Endothelial cell of umbilical vein (primary cell): ENCODE measurements around the gene ACTR10. TPM values are rescaled to one million over a fixed set of nuclear protein-coding genes. Genes with fewer than 3 reads are reported as not detected.
A peak's percentile ranks its signal among the peaks of the same experiment; 100 is the strongest.

Source experiments
- BruUV-seq: library from RNA; stranded (reverse); fragments of 400-500 nt; replicated peaks from 2 replicates; lab custom pipeline; 2021; lab: Mats Ljungman, UMichigan
- CTCF ChIA-PET: fragments of 300-600, 350-600 bp; sonication (Branson Sonifier 250); formaldehyde crosslinking; loops from one replicate; lab custom pipeline; 2021; ENCODE audit warnings: antibody characterized with exemption, inconsistent platforms; lab: Charles Lee
- POLR2A ChIA-PET: fragments of 300-600, 350-600 bp; sonication (Branson Sonifier 250); formaldehyde crosslinking; loops from one replicate; lab custom pipeline; 2021; ENCODE audit warnings: antibody characterized with exemption, inconsistent platforms; lab: Charles Lee
- DNase-seq: peaks from one replicate; pipeline ENCODE4 v3.0.0-alpha.2; 2011; ENCODE audit warnings: low read depth, low spot score
- FAIRE-seq: peaks from 2 replicates; lab custom pipeline; 2011; peaks lifted over from hg19 to GRCh38; lab: Jason Lieb, UNC
- H2AFZ ChIP-seq: 2 replicates; pipeline ENCODE4 v1.6.0; 2012; ENCODE audit warnings: low read depth, low read length, control low read depth, inconsistent platforms
- H3K27ac ChIP-seq: 2 replicates; pipeline ENCODE4 v1.5.1; 2011; ENCODE audit warnings: low read depth, mild to moderate bottlenecking, control low read depth, low read length, moderate library complexity; ENCODE audit not compliant: insufficient read depth
- H3K27me3 ChIP-seq, 2 experiments: 2 replicates each; pipeline versions ENCODE4 v1.6.0 to v1.6.1; 2011; ENCODE audit warnings: low read length in 2 of 2, mixed read lengths in 1 of 2; ENCODE audit not compliant: control insufficient read depth in 2 of 2, insufficient read depth in 2 of 2
- H3K36me3 ChIP-seq, 2 experiments: 2 replicates in 1 of 2; 3 replicates in 1 of 2; pipeline ENCODE4 v1.5.1; 2011; ENCODE audit warnings: low read length in 2 of 2, mild to moderate bottlenecking in 1 of 2, moderate library complexity in 1 of 2; ENCODE audit not compliant: control insufficient read depth in 2 of 2, insufficient read depth in 2 of 2; ENCODE audit errors: extremely low read depth in 1 of 2
- H3K4me1 ChIP-seq: 3 replicates; pipeline ENCODE4 v1.5.1; 2011; ENCODE audit warnings: mild to moderate bottlenecking, low read length; ENCODE audit not compliant: control insufficient read depth, insufficient read depth; ENCODE audit errors: extremely low read depth
- H3K4me2 ChIP-seq: 2 replicates; pipeline ENCODE4 v1.6.1; 2011; ENCODE audit warnings: low read length, control low read depth, mixed read lengths; ENCODE audit not compliant: insufficient read depth
- H3K4me3 ChIP-seq, 3 experiments: fragments of 200-600 bp in 1 of 3; sonication (generic), shearing (Covaris generic) in 1 of 3; replicated peaks in 1 of 3; 2 replicates each; pipeline ENCODE4 v1.5.1; 2011 to 2016; ENCODE audit warnings: control low read depth in 3 of 3, low read length in 3 of 3, mild to moderate bottlenecking in 2 of 3, inconsistent platforms in 1 of 3, low read depth in 1 of 3, moderate library complexity in 1 of 3; ENCODE audit not compliant: insufficient read depth in 1 of 3
- H3K79me2 ChIP-seq: 2 replicates; pipeline ENCODE4 v1.6.0; 2012; ENCODE audit warnings: low read length, inconsistent platforms; ENCODE audit not compliant: control insufficient read depth, insufficient read depth
- H3K9ac ChIP-seq: replicated peaks from 2 replicates; pipeline ENCODE3; 2011; ENCODE audit warnings: low read length, control low read depth; ENCODE audit not compliant: insufficient read depth; ENCODE audit errors: extremely low read depth
- H3K9me1 ChIP-seq: replicated peaks from 3 replicates; pipeline ENCODE4 v1.6.0; 2011; ENCODE audit warnings: mild to moderate bottlenecking, low read length; ENCODE audit not compliant: control insufficient read depth, insufficient read depth; ENCODE audit errors: extremely low read depth
- H3K9me3 ChIP-seq: replicated peaks from 2 replicates; pipeline ENCODE4 v1.5.1; 2012; ENCODE audit warnings: low read length, inconsistent platforms; ENCODE audit not compliant: control insufficient read depth, insufficient read depth
- H4K20me1 ChIP-seq: replicated peaks from 2 replicates; pipeline ENCODE3; 2011; ENCODE audit warnings: mild to moderate bottlenecking, low read length; ENCODE audit not compliant: control insufficient read depth, insufficient read depth; ENCODE audit errors: extremely low read depth
- CTCF ChIP-seq, 2 donors: IDR thresholded peaks; 1 replicate in 1 of 2; 2 replicates in 1 of 2; pipeline ENCODE4 v1.5.1; 2011; ENCODE audit warnings: low read length in 2 of 2, mild to moderate bottlenecking in 2 of 2, moderate library complexity in 2 of 2, control low read depth in 1 of 2, inconsistent platforms in 1 of 2, low read depth in 1 of 2; ENCODE audit not compliant: insufficient read depth in 1 of 2; ENCODE audit errors: extremely low read depth in 1 of 2
- EZH2 ChIP-seq: IDR thresholded peaks from 2 replicates; pipeline ENCODE4 v1.6.1; 2012; ENCODE audit warnings: borderline replicate concordance, low read depth, mild to moderate bottlenecking, moderate library complexity, low read length, inconsistent platforms; ENCODE audit not compliant: severe bottlenecking
- FOS ChIP-seq: IDR thresholded peaks from 2 replicates; pipeline ENCODE4 v1.6.1; 2011; ENCODE audit warnings: mild to moderate bottlenecking, low read length, moderate library complexity, borderline replicate concordance; ENCODE audit not compliant: insufficient read depth
- GATA2 ChIP-seq: IDR thresholded peaks from 2 replicates; pipeline ENCODE4 v1.7.0; 2011; ENCODE audit warnings: low read depth, mild to moderate bottlenecking, moderate library complexity, mixed read lengths, low read length; ENCODE audit not compliant: insufficient read length, insufficient read depth
- JUN ChIP-seq: IDR thresholded peaks from 2 replicates; pipeline ENCODE4 v1.6.1; 2011; ENCODE audit warnings: borderline replicate concordance, low read depth; ENCODE audit not compliant: insufficient read length, insufficient read depth
- MYC ChIP-seq: IDR thresholded peaks from one replicate; pipeline ENCODE4 v1.6.1; 2011; ENCODE audit warnings: mild to moderate bottlenecking, low read depth, low read length
- POLR2A ChIP-seq: IDR thresholded peaks from 2 replicates; pipeline ENCODE4 v1.6.1; 2012; ENCODE audit warnings: low read depth, mild to moderate bottlenecking, control low read depth, low read length
- POLR2AphosphoS5 ChIP-seq: IDR thresholded peaks from 2 replicates; pipeline ENCODE4 v1.6.1; 2012; ENCODE audit warnings: low read depth, mild to moderate bottlenecking, control low read depth, low read length, moderate library complexity; ENCODE audit not compliant: insufficient read depth
- dilution Hi-C: fragments of 300-500 bp; cut with MboI; formaldehyde crosslinking; loops from one replicate; pipeline ENCODE4 v1.15.0; 2019; ENCODE audit warnings: low sequenced_read_pairs; ENCODE audit not compliant: extremely low pct_ligation_motif_present
- intact Hi-C: fragments of 100-400 bp; cut with micrococcal nuclease; formaldehyde crosslinking; loops from one replicate; pipeline ENCODE4 v1.10.0; 2022
- polyA plus RNA-seq, 4 experiments: library from polyadenylated mRNA; depleted of rRNA in 3 of 4; stranded (reverse) in 3 of 4; unstranded in 1 of 4; fragments of >200 nt; gene quantifications; 2 replicates each; pipeline versions ENCODE4 v1.2.1 to v1.2.3, GENCODE V29; 2011 to 2012; ENCODE audit warnings: missing spikeins in 1 of 4
- total RNA-seq: library from RNA; stranded (reverse); gene quantifications from 2 replicates; pipeline ENCODE4 v1.2.3, GENCODE V29; 2021
- TF ChIP-seq, protein P1 (sequence below): IDR thresholded peaks from 2 replicates; pipeline ENCODE4 v1.6.1; 2011; ENCODE audit not compliant: insufficient read depth, insufficient read length

The ACTR10 gene
- total and polyA plus RNA-seq, 2 donors (not counting 3 experiments of a cell fraction or from before 2014, with no cell fraction given), result 28.6 to 67.3 TPM

- peaks cover 2 to 4% of the 10 kb centered on the region in 2 experiments for H3K27me3 ChIP-seq
- no peak overlapping the region for H3K27ac ChIP-seq
- H3K4me2 ChIP-seq, result no peak overlapping the region
- ChIA-PET POLR2A (no interaction called here), CTCF (interaction anchor here (0.7 to 7.0 kb wide), 7 partner anchors 9 to 474 kb away, joined by 3 to 93 read pairs (median 4); partner anchors contain the start of gene ACTR10)
- H3K9me3 ChIP-seq, result no peaks in the 10 kb centered on the region
- intact Hi-C loops (loop anchor here (1.0 kb wide), 1 partner anchor 58 kb away; no protein-coding TSS in a partner anchor), dilution Hi-C loops (no loop called here)
- H3K36me3 ChIP-seq, result no peaks in the 10 kb centered on the region
- no peaks in the 10 kb centered on the region for H3K9me1 ChIP-seq
- H2AFZ ChIP-seq, result no peak overlapping the region
- DNase-seq (peak; percentile 67), FAIRE-seq (peak; percentile 78)
- no TSS peak for BruUV-seq
- H3K4me3 ChIP-seq, result no peak overlapping the region
- H4K20me1 ChIP-seq, result no peaks in the 10 kb centered on the region
- no peak overlapping the region for H3K9ac ChIP-seq
- no peaks in the 10 kb centered on the region for H3K4me1 ChIP-seq
- H3K79me2 ChIP-seq, result no peaks in the 10 kb centered on the region
- TF ChIP-seq JUN (no peak), CTCF (IDR thresholded peaks at IDR 0.05; ENCODE audit: extremely low read depth in 1 of 2, insufficient read depth in 1 of 2, low read depth in 1 of 2, low read length in 2 of 2) (peak; percentile 79 to 92)
Observed at GRCh38 chr14:58166005-58166983, 33.7 kb upstream of the ACTR10 start.

GRCh38 chr14:58167057-58167456 is 32.9 kb upstream of the ACTR10 start:
- H4K20me1 ChIP-seq, result no peaks in the 10 kb centered on the region
- no peaks in the 10 kb centered on the region for H3K79me2 ChIP-seq
- no peak for FAIRE-seq
- no peak for TF ChIP-seq POLR2A
- TF ChIP-seq JUN, result no peak
- no peak for TF ChIP-seq EZH2
- no peak for TF ChIP-seq CTCF (IDR thresholded peaks at IDR 0.05; ENCODE audit: extremely low read depth in 1 of 2, insufficient read depth in 1 of 2, low read depth in 1 of 2, low read length in 2 of 2)
- no peak for TF ChIP-seq MYC
- no peak for TF ChIP-seq POLR2AphosphoS5
- TF ChIP-seq, protein P1, sequence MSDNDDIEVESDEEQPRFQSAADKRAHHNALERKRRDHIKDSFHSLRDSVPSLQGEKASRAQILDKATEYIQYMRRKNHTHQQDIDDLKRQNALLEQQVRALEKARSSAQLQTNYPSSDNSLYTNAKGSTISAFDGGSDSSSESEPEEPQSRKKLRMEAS, result no peak
- no peak for TF ChIP-seq GATA2
- no peak for TF ChIP-seq FOS
- ChIA-PET POLR2A (no interaction called here), CTCF (interaction anchor here (0.7 to 7.0 kb wide), 8 partner anchors 12 to 1579 kb away, joined by 3 to 93 read pairs (median 4); no protein-coding TSS in a partner anchor)
- H3K4me3 ChIP-seq, result no peak overlapping the region
- H3K9me3 ChIP-seq, result no peaks in the 10 kb centered on the region
- intact Hi-C loops, result no loop called here
- H3K9ac ChIP-seq, result no peak overlapping the region
- H3K4me2 ChIP-seq, result no peak overlapping the region
- no peaks in the 10 kb centered on the region for H3K36me3 ChIP-seq
- H3K4me1 ChIP-seq, result no peaks in the 10 kb centered on the region
- no TSS peak for BruUV-seq
- H3K27me3 ChIP-seq, result peaks cover 2 to 4% of the 10 kb centered on the region in 2 experiments
- no peak for DNase-seq
- no peaks in the 10 kb centered on the region for H3K9me1 ChIP-seq
- dilution Hi-C loops, result no loop called here
- no peak overlapping the region for H2AFZ ChIP-seq
- no peak overlapping the region for H3K27ac ChIP-seq
